SK-N-SH treated with all-trans-retinoic acid at 6 μM for 48 hours (cell line): ENCODE results near the gene YEATS2.

ENCODE experiments used
- ATAC-seq: fragments of 200-7000 bp; cut with Tn5 transposase; 3 replicates; pipeline ENCODE4 v1.9.1; 2020; ENCODE audit warnings: mild to moderate bottlenecking, moderate library complexity
- ARNTL ChIP-seq: fragments of 450-650 bp; formaldehyde crosslinking; IDR thresholded peaks from 2 replicates; pipeline ENCODE4 v1.5.0; 2020; ENCODE audit warnings: low read depth, mild to moderate bottlenecking, moderate library complexity, borderline replicate concordance
- BACH2 ChIP-seq: fragments of 250-450 bp; sonication (Bioruptor Pico); IDR thresholded peaks from 2 replicates; pipeline ENCODE4 v1.9.0; 2021; ENCODE audit warnings: mild to moderate bottlenecking, borderline replicate concordance
- CREB5 ChIP-seq: fragments of 250-450 bp; sonication (Bioruptor Pico); IDR thresholded peaks from 2 replicates; pipeline ENCODE4 v1.5.1; 2020; ENCODE audit warnings: low read depth, mild to moderate bottlenecking, moderate library complexity
- CSDC2 ChIP-seq: fragments of 250-450 bp; sonication (Bioruptor Pico); IDR thresholded peaks from 2 replicates; pipeline ENCODE4 v1.5.0; 2020; ENCODE audit warnings: mild to moderate bottlenecking, moderate library complexity
- CSRNP3 ChIP-seq: fragments of 250-450 bp; sonication (Bioruptor Pico); IDR thresholded peaks from 2 replicates; pipeline ENCODE4 v1.5.1; 2021; ENCODE audit warnings: mild to moderate bottlenecking, moderate library complexity
- ESRRG ChIP-seq: fragments of 250-450 bp; sonication (Bioruptor Pico); IDR thresholded peaks from 2 replicates; pipeline ENCODE4 v1.6.1; 2021; ENCODE audit warnings: mild to moderate bottlenecking
- GLIS3 ChIP-seq: fragments of 250-450 bp; sonication (Bioruptor Pico); IDR thresholded peaks from 2 replicates; pipeline ENCODE4 v1.5.0; 2020; ENCODE audit warnings: mild to moderate bottlenecking, moderate library complexity
- ISL1 ChIP-seq: fragments of 250-450 bp; sonication (Bioruptor Pico); IDR thresholded peaks from 2 replicates; pipeline ENCODE4 v2.1.2; 2022; ENCODE audit warnings: mild to moderate bottlenecking, moderate library complexity
- OSR1 ChIP-seq: fragments of 250-450 bp; sonication (Bioruptor Pico); IDR thresholded peaks from 2 replicates; pipeline ENCODE4 v1.8.0; 2022; ENCODE audit warnings: moderate library complexity, mild to moderate bottlenecking, inconsistent platforms
- PATZ1 ChIP-seq: fragments of 250-450 bp; sonication (Bioruptor Pico); IDR thresholded peaks from 2 replicates; pipeline ENCODE4 v1.8.0; 2020; ENCODE audit warnings: mild to moderate bottlenecking, moderate library complexity, borderline replicate concordance
- POU6F1 ChIP-seq: fragments of 250-450 bp; sonication (Bioruptor Pico); IDR thresholded peaks from 2 replicates; pipeline ENCODE4 v1.8.0; 2021; ENCODE audit warnings: low read depth, mild to moderate bottlenecking, moderate library complexity, borderline replicate concordance
- PPARA ChIP-seq: fragments of 250-450 bp; sonication (Bioruptor Pico); IDR thresholded peaks from 2 replicates; pipeline ENCODE4 v1.5.0; 2020; ENCODE audit warnings: mild to moderate bottlenecking, borderline replicate concordance
- SNAI2 ChIP-seq: fragments of 250-450 bp; sonication (Bioruptor Pico); IDR thresholded peaks from 2 replicates; pipeline ENCODE4 v1.5.0; 2020; ENCODE audit warnings: mild to moderate bottlenecking, moderate library complexity
- TOX ChIP-seq: fragments of 250-450 bp; sonication (Bioruptor Pico); IDR thresholded peaks from 2 replicates; pipeline ENCODE4 v1.8.0; 2021; ENCODE audit warnings: mild to moderate bottlenecking, moderate library complexity, borderline replicate concordance
- TSHZ2 ChIP-seq: fragments of 250-450 bp; sonication (Bioruptor Pico); IDR thresholded peaks from 2 replicates; pipeline ENCODE4 v1.5.0; 2020; ENCODE audit warnings: mild to moderate bottlenecking, moderate library complexity
- ZFP3 ChIP-seq: fragments of 250-450 bp; sonication (Bioruptor Pico); IDR thresholded peaks from 2 replicates; pipeline ENCODE4 v1.5.0; 2020; ENCODE audit warnings: mild to moderate bottlenecking, moderate library complexity
- ZNF565 ChIP-seq: fragments of 450-650 bp; formaldehyde crosslinking; conservative IDR thresholded peaks from 2 replicates; pipeline ENCODE4 v1.5.0; 2020; ENCODE audit warnings: low read depth, mild to moderate bottlenecking, moderate library complexity
- ZNF70 ChIP-seq: fragments of 450-650 bp; formaldehyde crosslinking; IDR thresholded peaks from 2 replicates; pipeline ENCODE4 v1.5.0; 2020; ENCODE audit warnings: mild to moderate bottlenecking, moderate library complexity
- ZNF8 ChIP-seq: fragments of 450-650 bp; formaldehyde crosslinking; IDR thresholded peaks from 2 replicates; pipeline ENCODE4 v1.5.0; 2020; ENCODE audit warnings: mild to moderate bottlenecking, moderate library complexity

YEATS2 gene

GRCh38 chr3:183698756-183699155 lies 1.2 kb downstream of the YEATS2 start:
- ATAC-seq, result peak; percentile 71
- no peak for TF ChIP-seq GLIS3 (CRISPR knock-in tag)
- TF ChIP-seq ZNF70 (CRISPR knock-in tag), result no peak
- TF ChIP-seq BACH2 (CRISPR knock-in tag), result no peak
- TF ChIP-seq CSDC2, result no peak
- no peak for TF ChIP-seq TSHZ2 (CRISPR knock-in tag)
- no peak for TF ChIP-seq TOX (CRISPR knock-in tag)
- TF ChIP-seq CREB5 (CRISPR knock-in tag), result no peak
- TF ChIP-seq CSRNP3 (CRISPR knock-in tag), result no peak
- TF ChIP-seq ZNF565, result no peak
- TF ChIP-seq PATZ1 (CRISPR knock-in tag), result no peak
- no peak for TF ChIP-seq ARNTL
- no peak for TF ChIP-seq ZFP3 (CRISPR knock-in tag)

- TF ChIP-seq OSR1 (CRISPR knock-in tag), result no peak
- TF ChIP-seq ZNF8 (CRISPR knock-in tag), result no peak
- no peak for TF ChIP-seq CSDC2
- TF ChIP-seq ZNF565, result no peak
- no peak for TF ChIP-seq CREB5 (CRISPR knock-in tag)
- TF ChIP-seq ZNF70 (CRISPR knock-in tag), result no peak
- TF ChIP-seq POU6F1 (CRISPR knock-in tag), result no peak
- no peak for TF ChIP-seq PPARA (CRISPR knock-in tag)
- no peak for TF ChIP-seq GLIS3 (CRISPR knock-in tag)
- TF ChIP-seq TOX (CRISPR knock-in tag), result no peak
- no peak for TF ChIP-seq ARNTL
- TF ChIP-seq TSHZ2 (CRISPR knock-in tag), result no peak
- TF ChIP-seq SNAI2, result no peak
- TF ChIP-seq ISL1, result no peak
- TF ChIP-seq BACH2 (CRISPR knock-in tag), result no peak
- no peak for TF ChIP-seq ESRRG (CRISPR knock-in tag)
- TF ChIP-seq CSRNP3 (CRISPR knock-in tag), result no peak
- ATAC-seq, result peak; percentile 11; the same call in 2 of the 3 replicates
Observed at GRCh38 chr3:183699238-183699947, 1.8 kb downstream of the YEATS2 start.
